ENCODE data around the gene CIAO2B.
A peak's percentile ranks its signal among the peaks of the same experiment; 100 is the strongest.

The CIAO2B gene

GRCh38 chr16:66968847-66969246 is 34.6 kb upstream of the CIAO2B start:
- Mint-ChIP-seq H3K9me3 (no peaks in the 10 kb centered on the region), H3K4me3 (no peak overlapping the region), H3K4me1 (peaks cover 7% of the 10 kb centered on the region), H3K27ac (no peak overlapping the region), H3K36me3 (ENCODE audit: low read depth) (peaks cover 8% of the 10 kb centered on the region), H3K27me3 (ENCODE audit: low read depth, poor library complexity) (peaks cover 19% of the 10 kb centered on the region)
- TF ChIP-seq, protein P1, sequence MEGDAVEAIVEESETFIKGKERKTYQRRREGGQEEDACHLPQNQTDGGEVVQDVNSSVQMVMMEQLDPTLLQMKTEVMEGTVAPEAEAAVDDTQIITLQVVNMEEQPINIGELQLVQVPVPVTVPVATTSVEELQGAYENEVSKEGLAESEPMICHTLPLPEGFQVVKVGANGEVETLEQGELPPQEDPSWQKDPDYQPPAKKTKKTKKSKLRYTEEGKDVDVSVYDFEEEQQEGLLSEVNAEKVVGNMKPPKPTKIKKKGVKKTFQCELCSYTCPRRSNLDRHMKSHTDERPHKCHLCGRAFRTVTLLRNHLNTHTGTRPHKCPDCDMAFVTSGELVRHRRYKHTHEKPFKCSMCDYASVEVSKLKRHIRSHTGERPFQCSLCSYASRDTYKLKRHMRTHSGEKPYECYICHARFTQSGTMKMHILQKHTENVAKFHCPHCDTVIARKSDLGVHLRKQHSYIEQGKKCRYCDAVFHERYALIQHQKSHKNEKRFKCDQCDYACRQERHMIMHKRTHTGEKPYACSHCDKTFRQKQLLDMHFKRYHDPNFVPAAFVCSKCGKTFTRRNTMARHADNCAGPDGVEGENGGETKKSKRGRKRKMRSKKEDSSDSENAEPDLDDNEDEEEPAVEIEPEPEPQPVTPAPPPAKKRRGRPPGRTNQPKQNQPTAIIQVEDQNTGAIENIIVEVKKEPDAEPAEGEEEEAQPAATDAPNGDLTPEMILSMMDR (IDR thresholded peaks at IDR 0.05), result no peak
- no peak for DNase-seq

DNA sequence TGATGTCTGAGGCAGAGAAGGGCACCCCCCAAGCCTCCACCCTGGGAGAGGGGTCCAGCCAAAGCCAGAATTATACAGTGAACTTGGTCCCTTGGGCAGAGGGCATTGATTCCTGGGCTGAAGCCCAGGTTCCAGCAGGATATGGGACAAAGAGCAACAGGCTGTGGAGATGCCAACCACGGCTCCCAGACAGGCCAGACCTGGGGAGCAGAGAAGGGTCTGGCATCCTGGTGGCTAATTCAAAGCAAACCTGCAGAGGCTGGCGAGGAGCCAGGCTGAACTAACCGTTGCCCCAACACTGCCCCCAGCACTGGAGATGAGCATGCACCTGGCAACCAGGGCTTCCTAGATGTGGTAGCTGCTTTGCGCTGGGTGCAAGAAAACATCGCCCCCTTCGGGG is 29.8 kb upstream of the CIAO2B start:
- peaks cover 14% of the 10 kb centered on the region for H3K4me1 Mint-ChIP-seq
- DNase-seq, result no peak
- H3K4me3 Mint-ChIP-seq, result no peak overlapping the region
- H3K27ac Mint-ChIP-seq, result no peak overlapping the region
- H3K27me3 Mint-ChIP-seq (ENCODE audit: low read depth, poor library complexity), result peaks cover 26% of the 10 kb centered on the region
- no peaks in the 10 kb centered on the region for H3K9me3 Mint-ChIP-seq
- TF ChIP-seq, protein P1 (IDR thresholded peaks at IDR 0.05), result no peak
- peaks cover 8% of the 10 kb centered on the region for H3K36me3 Mint-ChIP-seq (ENCODE audit: low read depth)

DNA sequence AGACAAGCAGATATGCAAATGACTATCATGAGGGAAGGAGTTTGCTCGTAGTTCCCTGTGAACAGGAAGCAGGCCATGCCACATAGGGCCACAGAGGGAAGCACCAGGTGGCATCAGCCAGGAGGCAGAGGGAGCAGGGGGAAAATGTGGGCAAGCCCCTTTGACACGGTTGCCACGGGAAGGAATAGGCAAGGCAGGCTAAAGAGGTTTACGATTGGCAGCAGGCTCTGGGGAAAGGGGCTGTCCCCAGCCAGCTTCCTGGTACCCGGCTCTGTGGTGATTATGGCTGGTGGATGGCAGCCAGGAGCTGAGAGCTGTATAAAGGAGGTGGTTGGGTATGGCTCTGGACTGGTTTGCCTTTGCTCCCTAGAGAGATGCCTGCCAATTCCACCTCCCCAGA is 27.7 kb upstream of the CIAO2B start:
- TF ChIP-seq, protein P1 (IDR thresholded peaks at IDR 0.05), result no peak
- Mint-ChIP-seq H3K4me1 (peaks cover 14% of the 10 kb centered on the region), H3K9me3 (no peaks in the 10 kb centered on the region), H3K27me3 (ENCODE audit: low read depth, poor library complexity) (peaks cover 42% of the 10 kb centered on the region), H3K36me3 (ENCODE audit: low read depth) (no peaks in the 10 kb centered on the region), H3K4me3 (peak overlapping the region; percentile 86), H3K27ac (no peak overlapping the region)
- DNase-seq, result no peak

DNA sequence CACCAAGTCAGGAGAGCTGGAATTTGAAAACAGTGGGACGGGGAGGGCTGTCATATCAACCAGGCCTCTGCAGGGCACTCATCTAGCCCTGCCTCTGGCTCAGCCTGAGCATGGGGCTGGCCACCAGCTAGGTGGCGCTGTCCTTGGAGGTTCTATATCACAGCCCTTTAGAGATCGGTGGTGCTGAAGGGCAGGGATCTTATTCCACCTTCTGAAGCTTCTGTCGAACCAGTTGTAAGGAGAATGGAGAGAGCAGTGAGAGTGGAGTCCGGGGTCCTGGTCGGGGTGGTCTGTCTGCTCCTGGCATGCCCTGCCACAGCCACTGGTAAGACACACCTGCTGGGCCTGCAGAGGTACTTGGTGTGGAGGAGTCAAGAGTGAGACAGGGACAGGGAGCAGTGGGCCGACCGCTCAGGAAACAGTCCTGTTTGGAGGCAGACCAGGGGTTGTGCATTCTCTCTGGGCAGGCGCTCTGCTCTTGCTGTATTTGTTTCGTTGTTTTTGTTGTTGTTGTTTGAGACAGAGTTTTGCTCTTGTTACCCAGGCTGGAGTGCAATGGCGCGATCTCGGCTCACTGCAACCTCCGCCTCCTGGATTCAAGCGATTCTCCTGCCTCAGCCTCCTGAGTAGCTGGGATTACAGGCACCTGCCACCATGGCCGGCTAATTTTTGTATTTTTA is 27.0 kb upstream of the CIAO2B start, which contains the start of gene CES3:
TSS of gene CES3 (plus strand) at position 202 of the 680 bp plus-strand sequence. CDS start at position 244, 42 bp downstream.
- H3K36me3 Mint-ChIP-seq (ENCODE audit: low read depth), result no peaks in the 10 kb centered on the region
- TF ChIP-seq, protein P1 (IDR thresholded peaks at IDR 0.05), result peak; percentile 94
- DNase-seq, result peak; percentile 83
- H3K27ac Mint-ChIP-seq, result peak within 1 kb of the TSS; percentile 88
- H3K4me3 Mint-ChIP-seq, result peak within 1 kb of the TSS; percentile 86
- peaks cover 42% of the 10 kb centered on the region for H3K27me3 Mint-ChIP-seq (ENCODE audit: low read depth, poor library complexity)
- H3K9me3 Mint-ChIP-seq, result no peaks in the 10 kb centered on the region
- H3K4me1 Mint-ChIP-seq, result peaks cover 14% of the 10 kb centered on the region

DNA sequence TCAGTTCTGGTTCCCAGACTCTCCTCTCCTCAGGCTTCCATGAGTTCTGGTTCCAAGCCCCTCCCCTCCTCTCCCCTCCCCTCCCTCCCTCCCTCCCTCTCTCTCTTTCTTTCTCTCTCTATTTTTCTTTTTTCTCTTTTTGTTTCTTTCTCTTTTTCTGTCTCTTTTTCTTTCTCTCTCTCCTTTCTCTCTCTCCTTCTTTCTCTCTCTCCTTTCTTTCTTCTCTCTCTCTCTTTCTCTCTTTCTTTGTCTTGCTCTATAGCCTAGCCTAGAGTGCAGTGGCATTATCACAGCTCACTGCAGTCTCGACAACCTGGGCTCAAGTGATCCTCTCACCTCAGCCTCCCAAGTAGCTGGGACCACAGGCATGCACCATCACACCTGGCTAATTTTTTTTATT is 26.1 kb upstream of the CIAO2B start:
- no peak for DNase-seq
- Mint-ChIP-seq H3K4me1 (peaks cover 14% of the 10 kb centered on the region), H3K9me3 (no peaks in the 10 kb centered on the region)

More for the DNA sequence above, 26.1 kb upstream of the CIAO2B start:
- Mint-ChIP-seq H3K27ac (peak overlapping the region; percentile 88), H3K36me3 (ENCODE audit: low read depth) (no peaks in the 10 kb centered on the region), H3K4me3 (no peak overlapping the region), H3K27me3 (ENCODE audit: low read depth, poor library complexity) (peaks cover 42% of the 10 kb centered on the region)
- TF ChIP-seq, protein P1 (IDR thresholded peaks at IDR 0.05), result no peak

Data from nephron progenitor cell (in vitro differentiated cells).